IMR-90 (cell line): Measurements from ENCODE around the gene SLC7A4. TPM values are rescaled to one million over a fixed set of nuclear protein-coding genes. Genes with fewer than 3 reads are reported as not detected.
A peak's percentile ranks its signal among the peaks of the same experiment; 100 is the strongest.

ENCODE experiments used
- ATAC-seq: fragments of 200-7000 bp; cut with Tn5 transposase; 2 replicates; pipeline ENCODE4 v1.9.1; 2020; ENCODE audit warnings: low read depth, mild to moderate bottlenecking, moderate library complexity
- BruUV-seq: library from RNA; stranded (reverse); fragments of 400-500 nt; replicated peaks from 2 replicates; lab custom pipeline; 2021; lab: Mats Ljungman, UMichigan
- CTCF ChIA-PET: fragments of 300-600 bp; formaldehyde crosslinking; extraction: SDS; loops from one replicate; lab custom pipeline; 2021; ENCODE audit warnings: antibody characterized with exemption; lab: Yijun Ruan, JAX
- POLR2A ChIA-PET: fragments of 300-600 bp; sonication (Branson Sonifier 250); formaldehyde crosslinking; loops from one replicate; lab custom pipeline; 2022; ENCODE audit warnings: antibody characterized with exemption; ENCODE audit not compliant: unreplicated experiment; lab: Charles Lee
- DNase-seq: peaks from one replicate; pipeline ENCODE4 v3.0.0; 2013
- H2AFZ ChIP-seq: replicated peaks from 2 replicates; pipeline ENCODE3; 2013; ENCODE audit warnings: low read length, mild to moderate bottlenecking; ENCODE audit not compliant: poor library complexity
- H2AK5ac ChIP-seq: 2 replicates; pipeline ENCODE4 v1.6.1; 2013; ENCODE audit warnings: low read depth, low read length, inconsistent platforms
- H2AK9ac ChIP-seq: replicated peaks from 2 replicates; pipeline ENCODE3; 2013; ENCODE audit warnings: mild to moderate bottlenecking, low read depth, low read length, moderate library complexity; ENCODE audit not compliant: poor library complexity
- H2BK120ac ChIP-seq: 2 replicates; pipeline ENCODE4 v1.6.1; 2013; ENCODE audit warnings: low read depth, low read length, inconsistent platforms
- H2BK15ac ChIP-seq: 3 replicates; pipeline ENCODE4 v1.6.1; 2013; ENCODE audit warnings: low read depth, low read length, inconsistent platforms
- H2BK20ac ChIP-seq: 2 replicates; pipeline ENCODE4 v1.6.1; 2013; ENCODE audit warnings: low read depth, mild to moderate bottlenecking, inconsistent platforms, low read length, moderate library complexity
- H2BK5ac ChIP-seq: 2 replicates; pipeline ENCODE4 v1.6.1; 2013; ENCODE audit warnings: mild to moderate bottlenecking, low read depth, low read length, inconsistent platforms; ENCODE audit not compliant: poor library complexity, severe bottlenecking
- H3K14ac ChIP-seq: replicated peaks from 2 replicates; pipeline ENCODE4 v1.6.1; 2013; ENCODE audit warnings: low read depth, low read length, inconsistent platforms
- H3K18ac ChIP-seq: 2 replicates; pipeline ENCODE4 v1.6.1; 2013; ENCODE audit warnings: low read depth, low read length, control low read depth
- H3K23ac ChIP-seq: 2 replicates; pipeline ENCODE4 v1.6.1; 2013; ENCODE audit warnings: low read depth, low read length, inconsistent platforms
- H3K27ac ChIP-seq: 2 replicates; pipeline ENCODE4 v1.5.1; 2013; ENCODE audit warnings: mild to moderate bottlenecking, control low read depth, low read length; ENCODE audit not compliant: insufficient read depth
- H3K27me3 ChIP-seq: 2 replicates; pipeline ENCODE4 v1.6.1; 2013; ENCODE audit warnings: low read length; ENCODE audit not compliant: control insufficient read depth, insufficient read depth
- H3K36me3 ChIP-seq: 2 replicates; pipeline ENCODE4 v1.6.1; 2013; ENCODE audit warnings: low read length, mixed read lengths; ENCODE audit not compliant: control insufficient read depth, insufficient read depth
- H3K4ac ChIP-seq: 2 replicates; pipeline ENCODE4 v1.6.1; 2013; ENCODE audit warnings: low read depth, low read length, inconsistent platforms
- H3K4me1 ChIP-seq: 2 replicates; pipeline ENCODE4 v1.6.1; 2013; ENCODE audit warnings: low read length, mixed read lengths; ENCODE audit not compliant: control insufficient read depth, insufficient read depth
- H3K4me2 ChIP-seq: 2 replicates; pipeline ENCODE4 v1.6.1; 2013; ENCODE audit warnings: low read depth, mild to moderate bottlenecking, control low read depth, low read length, moderate library complexity
- H3K4me3 ChIP-seq: 2 replicates; pipeline ENCODE4 v1.5.1; 2013; ENCODE audit warnings: low read depth, mild to moderate bottlenecking, control low read depth, low read length, moderate library complexity; ENCODE audit not compliant: insufficient read depth
- H3K56ac ChIP-seq: 2 replicates; pipeline ENCODE4 v1.6.1; 2013; ENCODE audit warnings: low read length, inconsistent platforms; ENCODE audit not compliant: insufficient read depth; ENCODE audit errors: extremely low read depth
- H3K79me1 ChIP-seq, 2 experiments: 2 replicates each; pipeline ENCODE4 v1.6.1; 2013; ENCODE audit warnings: low read length in 2 of 2, inconsistent platforms in 1 of 2, low read depth in 1 of 2
- H3K9ac ChIP-seq: 2 replicates; pipeline ENCODE4 v1.6.1; 2013; ENCODE audit warnings: low read depth, low read length, control low read depth
- H3K9me1 ChIP-seq: 2 replicates; pipeline ENCODE4 v1.6.1; 2013; ENCODE audit warnings: low read length, inconsistent platforms; ENCODE audit not compliant: insufficient read depth
- H3K9me3 ChIP-seq: 2 replicates; pipeline ENCODE4 v1.6.1; 2013; ENCODE audit warnings: low read length; ENCODE audit not compliant: control insufficient read depth, insufficient read depth
- H4K20me1 ChIP-seq: 2 replicates; pipeline ENCODE4 v1.6.1; 2013; ENCODE audit warnings: low read length, inconsistent platforms; ENCODE audit not compliant: insufficient read depth
- H4K5ac ChIP-seq: 2 replicates; pipeline ENCODE4 v1.6.1; 2013; ENCODE audit warnings: mild to moderate bottlenecking, low read depth, low read length, control low read depth
- H4K8ac ChIP-seq, 2 experiments: 2 replicates each; pipeline ENCODE4 v1.6.1; 2013; ENCODE audit warnings: low read depth in 2 of 2, low read length in 2 of 2, control low read depth in 1 of 2, inconsistent platforms in 1 of 2
- H4K91ac ChIP-seq: 2 replicates; pipeline ENCODE4 v1.6.1; 2013; ENCODE audit warnings: low read depth, low read length, inconsistent platforms; ENCODE audit not compliant: insufficient read depth
- BHLHE40 ChIP-seq: fragments of 150-350 bp; IDR thresholded peaks from 2 replicates; pipeline ENCODE4 v1.6.1; 2016; ENCODE audit warnings: mild to moderate bottlenecking, low read depth, low read length
- CEBPB ChIP-seq: IDR thresholded peaks from 2 replicates; pipeline ENCODE4 v1.6.1; 2012; ENCODE audit warnings: low read depth, low read length, improper control_type of control experiment
- CHD1 ChIP-seq: IDR thresholded peaks from 2 replicates; pipeline ENCODE4 v1.6.1; 2012; ENCODE audit warnings: low read depth, low read length, improper control_type of control experiment
- CTCF ChIP-seq: conservative IDR thresholded peaks from 2 replicates; pipeline ENCODE4 v1.5.1; 2012; ENCODE audit warnings: mild to moderate bottlenecking, low read depth, low read length, improper control_type of control experiment
- ELK1 ChIP-seq: fragments of 150-350 bp; IDR thresholded peaks from 2 replicates; pipeline ENCODE4 v1.6.1; 2016; ENCODE audit warnings: low read depth, mild to moderate bottlenecking, low read length, moderate library complexity, borderline replicate concordance
- FOS ChIP-seq: fragments of 150-350 bp; IDR thresholded peaks from 2 replicates; pipeline ENCODE4 v1.6.1; 2016; ENCODE audit warnings: low read depth, low read length
- MAFK ChIP-seq: IDR thresholded peaks from 2 replicates; pipeline ENCODE4 v1.6.1; 2012; ENCODE audit warnings: low read depth, low read length, improper control_type of control experiment
- MAZ ChIP-seq: IDR thresholded peaks from 2 replicates; pipeline ENCODE4 v1.6.1; 2012; ENCODE audit warnings: low read depth, mild to moderate bottlenecking, low read length, improper control_type of control experiment, moderate library complexity, borderline replicate concordance
- MXI1 ChIP-seq: IDR thresholded peaks from 2 replicates; pipeline ENCODE4 v1.6.1; 2012; ENCODE audit warnings: low read depth, mild to moderate bottlenecking, low read length, moderate library complexity, borderline replicate concordance
- NFE2L2 ChIP-seq: fragments of 150-350 bp; IDR thresholded peaks from 2 replicates; pipeline ENCODE4 v1.6.1; 2016; ENCODE audit warnings: low read depth, mild to moderate bottlenecking, low read length
- POLR2A ChIP-seq: IDR thresholded peaks from 2 replicates; pipeline ENCODE4 v1.6.1; 2012; ENCODE audit warnings: mild to moderate bottlenecking, low read depth, low read length
- RAD21 ChIP-seq: IDR thresholded peaks from 2 replicates; pipeline ENCODE4 v1.6.1; 2012; ENCODE audit warnings: low read length, improper control_type of control experiment
- RCOR1 ChIP-seq: IDR thresholded peaks from 2 replicates; pipeline ENCODE4 v1.6.1; 2012; ENCODE audit warnings: mild to moderate bottlenecking, low read length, improper control_type of control experiment; ENCODE audit not compliant: insufficient replicate concordance
- RFX5 ChIP-seq: IDR thresholded peaks from 2 replicates; pipeline ENCODE4 v1.8.0; 2012; ENCODE audit warnings: low read depth, mild to moderate bottlenecking, low read length, moderate library complexity
- SMC3 ChIP-seq: fragments of 150-350 bp; IDR thresholded peaks from 2 replicates; pipeline ENCODE4 v1.6.1; 2016; ENCODE audit warnings: low read depth, mild to moderate bottlenecking, antibody characterized with exemption, low read length, moderate library complexity
- USF2 ChIP-seq: fragments of 150-350 bp; IDR thresholded peaks from 2 replicates; pipeline ENCODE4 v1.6.1; 2017; ENCODE audit warnings: mild to moderate bottlenecking, antibody characterized with exemption, low read length, low read depth
- WGBS, 2 experiments: methylation state at CpG; one replicate each; pipeline versions ENCODE4 v1.1.5 to v1.1.7; 2013; ENCODE audit warnings: missing lambda C conversion rate in 2 of 2; ENCODE audit not compliant: insufficient read length in 1 of 2; ENCODE audit errors: extremely low coverage in 2 of 2; 5-methylcytosine and 5-hydroxymethylcytosine counted together
- dilution Hi-C: fragments of 300-500 bp; cut with HindIII; formaldehyde crosslinking; loops from one replicate; pipeline ENCODE4 v1.14.3; 2018; ENCODE audit warnings: low sequenced_read_pairs; ENCODE audit not compliant: unreplicated experiment
- in situ Hi-C: fragments of 300-500 bp; cut with MboI; formaldehyde crosslinking; loops from 3 replicates; pipeline ENCODE4 v1.14.3; 2019; ENCODE audit warnings: low sequenced_read_pairs, inconsistent platforms, mixed read lengths
- intact Hi-C: fragments of 100-400 bp; cut with micrococcal nuclease; formaldehyde crosslinking; loops from 2 replicates; pipeline ENCODE4 v1.10.0; 2022
- polyA plus RNA-seq, 3 experiments: library from polyadenylated mRNA; depleted of rRNA; stranded (reverse); fragments of >200 nt; gene quantifications; 2 replicates each; pipeline ENCODE4 v1.2.3, GENCODE V29; 2012; ENCODE audit warnings: low replicate concordance in 1 of 3
- total RNA-seq: library from RNA; depleted of rRNA; stranded (reverse); fragments of >200 nt; gene quantifications from 2 replicates; pipeline ENCODE4 v1.2.3, GENCODE V29; 2012

SLC7A4 gene
- total and polyA plus RNA-seq, 2 of the 4 experiments (the other 2 are of a cell fraction) = 0.03 TPM; not detected in 1

- Histone ChIP-seq H2BK15ac (no peak overlapping the region), H2BK20ac (no peak overlapping the region), H3K4me1 (no peaks in the 10 kb centered on the region), H3K4me2 (no peak overlapping the region), H3K9ac (no peak overlapping the region), H3K9me3 (no peaks in the 10 kb centered on the region), H4K8ac (no peak overlapping the region), H2BK5ac (no peak overlapping the region), H2AK5ac (no peak overlapping the region), H3K18ac (no peak overlapping the region), H3K27ac (no peak overlapping the region), H3K4ac (no peak overlapping the region), H3K27me3 (peaks cover 7% of the 10 kb centered on the region), H3K23ac (no peak overlapping the region), H3K79me1 (no peaks in the 10 kb centered on the region), H3K4me3 (no peak overlapping the region), H2AFZ (no peak overlapping the region), H2AK9ac (no peak overlapping the region), H4K5ac (no peak overlapping the region), H4K20me1 (no peaks in the 10 kb centered on the region), H4K91ac (no peak overlapping the region), H3K36me3 (no peaks in the 10 kb centered on the region), H3K56ac (no peak overlapping the region), H3K9me1 (no peaks in the 10 kb centered on the region), H2BK120ac (no peak overlapping the region), H3K14ac (no peak overlapping the region)
- CTCF ChIA-PET = interaction anchor here (0.7 to 1.2 kb wide), 2 partner anchors 18 to 24 kb away, joined by 3 read pairs; no protein-coding TSS in a partner anchor
- intact Hi-C loops = no loop called here
- POLR2A ChIA-PET = no interaction called here
- ATAC-seq = peak; percentile 54; the same call in 1 of the 2 replicates
- no TSS peak for BruUV-seq
- DNase-seq = no peak
- 80% methylated on average over 1 of the region's 7 CpGs; no CpG with 5 or more reads in 1 of the 2 experiments for WGBS, 2 experiments
- in situ Hi-C loops = no loop called here
- dilution Hi-C loops = no loop called here
- no peak for TF ChIP-seq RCOR1
- no peak for TF ChIP-seq MAZ
- TF ChIP-seq BHLHE40 = no peak
- TF ChIP-seq CHD1 = no peak
- TF ChIP-seq POLR2A = no peak
- peak; percentile 27; the same call in 1 of the 2 replicates for TF ChIP-seq SMC3
- no peak for TF ChIP-seq NFE2L2
- TF ChIP-seq CTCF = peak; percentile 42
- TF ChIP-seq ELK1 = no peak
- peak; percentile 51 for TF ChIP-seq RAD21
- no peak for TF ChIP-seq CEBPB
- no peak for TF ChIP-seq MXI1
- no peak for TF ChIP-seq MAFK
- TF ChIP-seq FOS = no peak
- no peak for TF ChIP-seq USF2
- TF ChIP-seq RFX5 = no peak
Measured at GRCh38 chr22:21020802-21021429, 11.4 kb downstream of the SLC7A4 start.
